Spleen (tissue), 11 donors: ENCODE results near the gene WASF2. TPM values are rescaled to one million over a fixed set of nuclear protein-coding genes. Genes with fewer than 3 reads are reported as not detected.
A peak's percentile ranks its signal among the peaks of the same experiment; 100 is the strongest.

Experiments
- DNase-seq: peaks from one replicate; pipeline ENCODE4 v3.0.0-alpha.2; 2020
- H3K27ac ChIP-seq, 8 donors: fragments of 200-600 bp; sonication (generic) in 7 of 8; 1 replicate in 4 of 8; 2 replicates in 4 of 8; pipeline versions ENCODE4 v1.5.0 to v1.8.0; 2016 to 2021; ENCODE audit warnings: inconsistent platforms in 4 of 8, mild to moderate bottlenecking in 4 of 8, moderate library complexity in 1 of 8
- H3K27me3 ChIP-seq, 7 donors: fragments of 200-600 bp; sonication (generic) in 6 of 7; replicated peaks in 1 of 7; 1 replicate in 4 of 7; 2 replicates in 3 of 7; pipeline versions ENCODE4 v1.5.0 to v1.8.0; 2016 to 2021; ENCODE audit warnings: inconsistent platforms in 3 of 7, mild to moderate bottlenecking in 1 of 7
- H3K36me3 ChIP-seq, 6 donors: fragments of 200-600 bp; sonication (generic) in 5 of 6; 1 replicate in 4 of 6; 2 replicates in 2 of 6; pipeline versions ENCODE4 v1.5.0 to v1.8.0; 2016 to 2021; ENCODE audit warnings: inconsistent platforms in 2 of 6
- H3K4me1 ChIP-seq, 6 donors: fragments of 200-600 bp; sonication (generic) in 5 of 6; 1 replicate in 3 of 6; 2 replicates in 3 of 6; pipeline versions ENCODE4 v1.5.0 to v1.8.0; 2016 to 2021; ENCODE audit warnings: inconsistent platforms in 3 of 6
- H3K4me3 ChIP-seq, 8 donors: fragments of 200-600 bp; sonication (generic) in 7 of 8; 1 replicate in 4 of 8; 2 replicates in 4 of 8; pipeline versions ENCODE4 v1.5.0 to v1.8.0; 2016 to 2021; ENCODE audit warnings: inconsistent platforms in 4 of 8, mild to moderate bottlenecking in 4 of 8, moderate library complexity in 2 of 8
- H3K9me3 ChIP-seq, 8 donors: fragments of 200-600 bp; sonication (generic) in 7 of 8; 1 replicate in 4 of 8; 2 replicates in 4 of 8; pipeline versions ENCODE4 v1.5.0 to v1.8.0; 2016 to 2021; ENCODE audit warnings: inconsistent platforms in 4 of 8
- CTCF ChIP-seq, 11 experiments: fragments of 200-600 bp in 7 of 11; fragments of 450-650 bp in 4 of 11; sonication (generic) in 4 of 11; IDR thresholded peaks in 8 of 11; conservative IDR thresholded peaks in 3 of 11; 1 replicate in 7 of 11; 2 replicates in 4 of 11; pipeline versions ENCODE4 v1.4.0 to v1.8.0; 2016 to 2021; ENCODE audit warnings: antibody characterized with exemption in 11 of 11, inconsistent platforms in 4 of 11, mild to moderate bottlenecking in 1 of 11
- POLR2A ChIP-seq, 3 donors: fragments of 450-650 bp; IDR thresholded peaks; one replicate each; pipeline ENCODE4 v1.5.1; 2017; ENCODE audit warnings: antibody characterized with exemption in 3 of 3, mild to moderate bottlenecking in 1 of 3
- POLR2AphosphoS5 ChIP-seq, 3 donors: sonication (generic); formaldehyde crosslinking; IDR thresholded peaks; one replicate each; pipeline ENCODE4 v1.5.1; 2017; ENCODE audit warnings: antibody characterized with exemption in 3 of 3
- WGBS, 5 donors: extraction: QIAGEN DNeasy Blood & Tissue Kit in 3 of 5; methylation state at CpG; one replicate each; pipeline versions ENCODE4 v1.1.5 to v1.1.7; 2013 to 2018; 5-methylcytosine and 5-hydroxymethylcytosine counted together
- intact Hi-C: fragments of 100-400 bp; cut with DNase I; formaldehyde crosslinking; loops from one replicate; pipeline ENCODE4 v1.15.0; 2023; ENCODE audit warnings: low total_unique reads
- polyA plus RNA-seq, 3 donors: library from polyadenylated mRNA; stranded (reverse); fragments of 200-250 nt; gene quantifications; one replicate each; pipeline ENCODE4 v1.2.1, GENCODE V29; 2013
- total RNA-seq, 7 donors: library from RNA; depleted of rRNA in 3 of 7; stranded (reverse); fragments of >200 nt in 3 of 7; fragmentation: NEBNext Ultra II Directional in 4 of 7; extraction: Animal tissue kit (Norgen Biotek cat#: 25700) in 4 of 7; gene quantifications; one replicate each; pipeline versions ENCODE4 v1.1.0 to v1.2.1, GENCODE V29; 2016 to 2021
- donor health status: healthy with polysubstance abuse.
- donor health status: DM: no; HTN: no; CAD: no; lungs with moderate emphysema.
- donor health status: DM: no; HTN: no; CAD: no.
- donor health status: Bipolar disorder and iron deficiency.
- donor health status: healthy.
- donor health status: DM: no; HTN: no; CAD: no.
- donor health status: DM: yes; HTN: yes; CAD: no.

The WASF2 gene
- total and polyA plus RNA-seq, 10 donors: 17.2 to 196 (median 95.6) TPM

- peaks cover 18 to 100% (median 70%) of the 10 kb centered on the region in 6 donors for H3K4me1 ChIP-seq
- 44 to 59% (median 45%) methylated on average over 5 of the region's 5 CpGs for WGBS, 5 donors
- H3K27ac ChIP-seq: peak overlapping the region in 7 of 8 donors; percentile 6 to 57 (median 23)
- H3K36me3 ChIP-seq: peaks cover 0 to 7% (median 0%) of the 10 kb centered on the region in 6 donors
- H3K9me3 ChIP-seq: no peaks in the 10 kb centered on the region
- intact Hi-C loops: no loop called here
- H3K4me3 ChIP-seq: no peak overlapping the region
- no peaks in the 10 kb centered on the region for H3K27me3 ChIP-seq
- DNase-seq: no peak
- TF ChIP-seq POLR2A (IDR thresholded peaks at IDR 0.05) (no peak), CTCF (IDR thresholded peaks at IDR 0.05 in 8 of 11, conservative IDR thresholded peaks at IDR 0.05 in 3 of 11) (no peak), POLR2AphosphoS5 (IDR thresholded peaks at IDR 0.05) (peak in 1 of 3 donors; percentile 25)
Measured at GRCh38 chr1:27455139-27455811, 34.7 kb downstream of the WASF2 start.

- Histone ChIP-seq H3K4me3 (no peak overlapping the region), H3K36me3 (peaks cover 0 to 14% (median 4%) of the 10 kb centered on the region in 6 donors), H3K9me3 (no peaks in the 10 kb centered on the region), H3K4me1 (peaks cover 18 to 100% (median 66%) of the 10 kb centered on the region in 6 donors), H3K27ac (peak overlapping the region in 4 of 8 donors; percentile 6 to 57 (median 26)), H3K27me3 (no peaks in the 10 kb centered on the region)
- intact Hi-C loops: no loop called here
- no peak for DNase-seq
- TF ChIP-seq POLR2AphosphoS5 (IDR thresholded peaks at IDR 0.05): no peak
- no peak for TF ChIP-seq POLR2A (IDR thresholded peaks at IDR 0.05)
- no peak for TF ChIP-seq CTCF (IDR thresholded peaks at IDR 0.05 in 8 of 11, conservative IDR thresholded peaks at IDR 0.05 in 3 of 11)
- WGBS, 5 donors: 96 to 99% (median 97%) methylated on average over 4 of the region's 4 CpGs
Measured at GRCh38 chr1:27454610-27455009, 35.4 kb downstream of the WASF2 start.

- DNase-seq: no peak
- TF ChIP-seq POLR2AphosphoS5 (IDR thresholded peaks at IDR 0.05): no peak
- whole genome bisulfite sequencing, 5 donors: 15 to 64% (median 46%) methylated on average over 1 of the region's 1 CpG
- H3K4me1 ChIP-seq: peaks cover 14 to 99% (median 62%) of the 10 kb centered on the region in 6 donors
- intact Hi-C loops: no loop called here
- no peak overlapping the region for H3K4me3 ChIP-seq
- H3K27ac ChIP-seq: peak overlapping the region in 5 of 8 donors; percentile 25 to 63 (median 37)
- H3K36me3 ChIP-seq: peaks cover 0 to 36% (median 9%) of the 10 kb centered on the region in 6 donors
- H3K27me3 ChIP-seq: no peaks in the 10 kb centered on the region
- no peaks in the 10 kb centered on the region for H3K9me3 ChIP-seq
Measured at GRCh38 chr1:27451343-27451742, 38.6 kb downstream of the WASF2 start.

GRCh38 chr1:27448982-27449381 lies 41.0 kb downstream of the WASF2 start:
- Histone ChIP-seq H3K27ac (no peak overlapping the region), H3K4me3 (no peak overlapping the region), H3K9me3 (no peaks in the 10 kb centered on the region), H3K36me3 (peaks cover 0 to 42% (median 9%) of the 10 kb centered on the region in 6 donors), H3K27me3 (no peaks in the 10 kb centered on the region), H3K4me1 (peaks cover 24 to 99% (median 64%) of the 10 kb centered on the region in 6 donors)
- TF ChIP-seq POLR2AphosphoS5 (IDR thresholded peaks at IDR 0.05) (no peak), CTCF (IDR thresholded peaks at IDR 0.05 in 8 of 11, conservative IDR thresholded peaks at IDR 0.05 in 3 of 11) (no peak), POLR2A (IDR thresholded peaks at IDR 0.05) (no peak)
- WGBS, 5 donors: 83 to 91% (median 85%) methylated on average over 9 of the region's 9 CpGs
- DNase-seq: no peak
- intact Hi-C loops: no loop called here
